Measurements from ENCODE around the gene B9D1.

GRCh38 chr17:19390951-19391350, 28.4 kb upstream of the B9D1 start:
- TF ChIP-seq CTCF (IDR thresholded peaks at IDR 0.05; ENCODE audit: low read length) (no peak), EZH2phosphoT487 (IDR thresholded peaks at IDR 0.05; ENCODE audit: low read length) (no peak)

Measured in MM.1S (cell line).